ENCODE results near the gene P2RX3.

Gene P2RX3

DNA sequence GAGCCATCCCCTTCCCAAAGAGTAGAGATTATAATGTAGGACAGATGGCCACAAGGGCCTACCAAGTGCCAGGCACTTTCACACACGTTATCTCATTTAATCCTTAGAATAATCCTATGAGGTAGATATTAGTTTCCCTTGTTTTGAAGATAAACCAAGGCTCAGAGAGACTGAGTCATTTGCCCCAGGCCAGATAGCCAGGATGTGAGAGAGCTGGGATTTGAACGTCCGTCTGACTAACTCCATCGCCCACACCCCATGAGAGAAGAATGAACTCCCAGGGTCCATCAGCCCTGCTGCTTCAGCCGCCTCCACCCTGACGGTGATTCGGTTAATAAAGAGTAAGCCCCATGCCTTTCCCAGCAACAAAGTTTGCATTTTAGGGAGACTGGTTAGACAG is 32.1 kb downstream of the P2RX3 start:
- DNase-seq (ENCODE audit: low read depth), result no peak

DNA sequence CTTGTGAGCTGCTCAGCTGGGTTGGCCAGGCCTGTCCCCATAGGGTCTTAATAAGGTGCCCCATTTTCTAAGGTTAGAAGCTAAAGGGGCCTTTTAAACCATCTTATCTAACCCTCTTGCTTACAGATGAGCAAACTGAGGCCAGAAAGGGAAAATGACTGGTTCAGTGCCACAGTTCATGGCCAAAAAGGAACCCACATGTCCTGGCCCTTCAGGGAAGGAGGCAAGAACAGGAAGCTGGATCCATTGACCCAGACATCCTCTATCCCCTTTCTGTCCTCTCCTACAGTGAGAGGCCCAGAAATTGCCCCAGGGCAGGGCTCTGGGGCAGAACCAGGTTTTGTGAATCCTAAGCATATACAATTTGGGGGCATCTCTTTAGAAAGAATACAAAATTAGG is 32.8 kb downstream of the P2RX3 start:
- no peak for DNase-seq (ENCODE audit: low read depth)

DNA sequence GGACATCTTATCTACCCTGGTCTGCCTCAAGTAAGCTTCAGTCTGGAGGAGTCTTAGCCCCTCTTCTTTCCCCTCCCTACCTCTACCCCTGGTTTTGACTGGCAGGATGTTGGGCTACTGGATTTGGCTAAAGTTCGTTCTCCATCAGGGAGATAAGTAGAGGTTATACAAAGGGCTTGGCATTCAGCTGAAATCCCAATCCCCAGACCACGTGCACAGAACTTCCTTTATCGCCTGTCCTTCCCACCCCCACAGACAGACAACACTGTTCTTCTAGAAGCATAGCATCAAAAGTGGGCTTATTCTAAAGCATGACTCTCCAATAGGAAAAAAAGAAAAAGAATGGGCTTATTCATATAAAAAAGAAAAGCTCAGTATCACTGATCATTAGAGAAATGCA is 35.0 kb downstream of the P2RX3 start:
- DNase-seq (ENCODE audit: low read depth), result no peak

DNA sequence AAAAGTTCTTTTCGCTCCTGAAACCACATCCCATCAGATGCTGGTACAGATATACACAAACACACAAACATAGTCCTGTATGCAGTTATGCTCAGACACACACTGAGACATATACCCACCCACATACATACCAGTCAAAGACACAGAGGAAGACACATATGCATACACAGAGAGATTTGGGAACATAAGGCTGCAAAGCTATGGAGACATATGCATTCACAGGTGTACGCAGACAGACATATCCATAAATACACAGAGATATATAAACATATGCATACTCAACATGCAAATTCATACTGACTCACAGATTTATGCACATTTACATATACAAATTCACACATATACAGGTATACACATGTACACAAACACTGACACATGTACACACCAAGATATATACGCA is 36.8 kb downstream of the P2RX3 start:
- DNase-seq (ENCODE audit: low read depth), result no peak

DNA sequence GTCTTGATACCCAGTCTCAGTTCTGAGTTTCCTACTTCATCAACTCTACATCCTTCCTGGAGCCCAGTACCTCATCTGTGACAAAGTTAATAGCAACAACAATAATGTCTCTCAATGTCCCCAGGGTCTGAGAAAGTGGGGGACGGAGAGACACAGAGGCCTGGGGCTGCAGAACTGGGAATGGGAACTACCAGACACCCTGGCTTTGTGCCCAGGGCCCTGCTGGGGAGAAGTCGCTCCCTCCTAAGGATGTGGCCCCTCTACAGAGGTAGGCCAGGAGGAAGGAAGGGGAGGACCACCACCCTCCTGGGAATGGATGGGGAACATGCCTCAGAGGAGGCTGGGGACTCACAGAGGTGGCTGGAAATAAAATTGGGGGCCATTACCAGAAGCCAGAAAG is 37.3 kb downstream of the P2RX3 start:
- no peak for DNase-seq (ENCODE audit: low read depth)

DNA sequence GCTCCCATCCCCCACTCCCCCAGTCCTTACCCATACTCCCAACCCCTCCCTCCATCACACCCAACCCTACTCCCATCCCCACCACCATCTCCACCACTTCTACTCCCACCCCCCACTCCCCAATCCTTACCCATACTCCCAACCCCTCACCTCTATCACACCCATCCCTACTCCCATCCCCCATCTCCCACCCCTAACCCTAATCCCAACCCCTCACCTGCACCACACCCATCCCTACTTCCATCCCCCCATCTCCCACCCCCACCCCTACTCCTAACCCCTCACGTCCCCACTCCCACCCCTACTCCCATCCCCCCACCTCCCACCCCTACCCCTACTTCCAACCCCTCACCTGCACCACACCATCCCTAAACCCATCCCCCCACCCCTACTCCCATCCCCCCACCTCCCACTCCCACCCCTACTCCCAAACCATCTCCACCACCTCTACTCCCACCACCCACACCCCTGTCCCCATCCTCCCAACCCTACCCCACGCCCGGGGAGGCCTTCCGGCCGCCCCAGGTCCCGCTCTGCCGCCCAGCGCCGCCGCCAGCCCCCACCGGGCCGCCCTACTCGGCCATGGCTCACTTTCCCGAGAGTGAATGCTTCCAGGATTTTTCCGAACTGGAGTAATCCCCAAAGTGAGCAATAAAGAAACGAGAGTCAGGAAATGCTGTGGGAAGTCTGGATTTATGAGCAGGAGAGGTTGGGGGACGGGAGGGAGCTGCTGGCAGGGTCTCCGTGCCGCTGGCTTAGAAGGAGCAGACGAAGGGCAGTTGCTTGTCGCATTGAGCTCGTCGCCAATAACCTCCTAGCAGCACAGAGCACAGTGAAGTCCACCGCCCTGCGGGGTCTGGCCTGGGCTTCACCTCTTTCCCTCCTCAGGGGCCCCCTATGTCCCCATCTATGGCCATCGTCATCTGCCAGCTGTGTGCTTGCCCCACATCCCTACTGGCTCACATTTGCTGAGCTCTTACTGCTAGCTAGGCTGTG is 38.2 kb downstream of the P2RX3 start:
- no peak for DNase-seq (ENCODE audit: low read depth)

DNA sequence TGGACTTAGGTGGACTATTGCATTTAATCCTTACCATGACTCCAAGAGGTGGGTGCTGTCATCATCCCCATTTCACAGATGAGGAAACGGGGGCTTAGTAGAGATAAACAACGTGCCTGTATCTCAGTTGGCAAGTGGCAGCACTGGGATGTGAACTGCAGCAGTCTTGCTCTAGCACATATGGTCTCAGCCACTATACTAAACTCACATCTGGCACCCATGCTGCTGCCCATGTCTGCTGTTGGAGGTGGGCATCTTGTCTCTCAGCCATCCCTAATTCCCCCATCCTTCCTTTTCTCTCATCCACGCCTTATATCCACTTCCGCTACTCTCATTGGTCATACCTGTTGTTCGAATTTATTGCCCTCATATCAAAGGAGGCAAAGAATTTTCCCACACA is 39.0 kb downstream of the P2RX3 start:
- DNase-seq (ENCODE audit: low read depth), result no peak

DNA sequence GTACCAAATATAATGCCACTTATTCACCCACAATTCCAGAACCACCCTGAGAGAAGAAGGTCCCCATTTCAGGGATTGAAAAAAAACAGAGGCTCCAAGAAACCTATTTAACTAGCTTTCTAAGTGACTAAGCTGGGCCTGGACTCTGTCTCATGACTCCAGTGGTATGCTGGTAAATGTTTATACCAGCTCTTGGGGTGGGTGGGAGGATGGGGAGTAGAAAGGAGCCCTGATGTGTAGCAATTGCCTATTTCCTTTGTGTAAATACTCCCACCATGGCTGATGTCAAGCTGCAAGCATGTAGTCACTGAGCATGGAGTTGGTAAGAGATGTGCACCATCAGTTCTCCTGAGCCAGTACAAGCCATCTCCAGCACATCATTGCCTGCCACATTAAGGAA is 40.0 kb downstream of the P2RX3 start:
- DNase-seq (ENCODE audit: low read depth), result no peak

DNA sequence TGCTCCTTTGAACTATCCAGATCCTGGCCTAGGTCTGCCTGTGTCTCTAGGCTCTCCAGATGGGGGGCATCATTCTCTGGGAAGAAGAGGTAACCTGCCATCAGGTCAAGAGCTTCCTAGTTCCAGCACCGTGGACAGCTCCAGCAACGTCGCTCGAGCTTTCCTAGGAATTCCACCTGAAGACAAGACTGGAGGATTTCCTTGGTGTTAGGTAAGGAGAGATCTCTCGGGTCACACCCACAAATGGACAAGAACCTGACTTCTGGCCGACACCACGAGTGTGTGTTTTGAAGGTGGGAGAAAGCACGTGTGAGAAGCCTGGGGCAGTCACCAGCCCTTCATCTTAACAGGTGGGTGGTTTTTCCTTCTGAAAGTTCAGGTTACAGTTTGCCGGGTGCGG is 41.6 kb downstream of the P2RX3 start:
- DNase-seq (ENCODE audit: low read depth), result no peak

DNA sequence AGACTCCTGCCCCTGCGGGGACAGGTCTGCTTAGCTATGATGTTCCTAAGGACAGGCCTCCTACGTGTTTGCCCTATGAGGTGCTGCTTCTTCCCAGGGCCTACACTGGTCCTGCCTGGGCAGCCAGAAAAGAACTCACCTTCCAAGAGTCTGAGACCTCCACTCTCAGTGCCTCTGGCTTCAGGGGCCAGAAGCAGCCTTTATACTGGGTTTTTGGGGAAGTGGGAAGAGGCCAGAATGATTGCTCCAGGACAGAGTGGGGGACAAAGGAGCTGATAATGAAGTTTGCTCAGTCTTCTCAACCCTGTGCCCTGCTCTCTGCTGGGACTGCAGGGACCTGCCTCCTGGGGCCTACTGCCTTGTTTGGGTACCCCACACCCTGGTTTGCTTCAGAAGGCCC is 42.8 kb downstream of the P2RX3 start, which contains the start of gene PRG3:
Gene PRG3 (minus strand): TSS at position 176 of the 400 bp plus-strand sequence. CDS start 442 bp downstream, outside the sequence.
- DNase-seq (ENCODE audit: low read depth), result no peak

DNA sequence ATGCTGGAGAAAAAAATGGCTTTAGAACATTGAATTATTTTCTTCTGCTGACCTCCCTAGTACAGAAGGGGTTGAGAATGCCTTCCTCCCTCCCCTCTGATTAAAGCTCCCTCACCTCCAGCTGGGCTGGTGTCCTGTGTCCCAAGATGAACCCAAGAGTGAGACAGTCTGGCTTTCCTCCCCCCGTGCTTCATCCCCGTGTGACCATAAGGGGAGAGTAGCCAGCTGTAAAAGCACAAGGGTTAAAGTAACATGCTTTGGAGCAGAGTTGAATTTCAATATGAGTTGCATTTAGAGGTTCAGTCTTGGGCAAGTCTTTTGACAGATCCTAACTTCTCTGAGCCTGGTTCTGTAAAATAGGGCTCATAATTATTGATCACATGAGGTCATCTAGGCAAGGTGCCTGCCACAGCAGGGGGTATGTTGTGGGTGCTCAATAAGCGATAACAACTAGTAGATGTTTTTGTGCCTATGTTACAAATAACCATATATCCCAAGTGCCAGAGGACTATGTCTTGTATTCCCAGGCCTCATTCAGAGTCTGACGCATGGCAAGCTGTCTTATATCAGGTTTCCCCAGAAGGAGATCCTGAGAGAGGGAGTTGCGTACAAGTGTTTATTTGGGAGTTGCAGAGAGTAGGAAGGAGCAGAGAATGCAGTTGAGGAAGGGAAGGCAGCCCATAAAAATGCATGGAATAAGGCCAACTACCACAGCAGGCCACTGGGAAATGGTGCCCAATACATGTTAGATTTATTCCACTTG is 48.2 kb downstream of the P2RX3 start:
- no peak for DNase-seq (ENCODE audit: low read depth)

DNA sequence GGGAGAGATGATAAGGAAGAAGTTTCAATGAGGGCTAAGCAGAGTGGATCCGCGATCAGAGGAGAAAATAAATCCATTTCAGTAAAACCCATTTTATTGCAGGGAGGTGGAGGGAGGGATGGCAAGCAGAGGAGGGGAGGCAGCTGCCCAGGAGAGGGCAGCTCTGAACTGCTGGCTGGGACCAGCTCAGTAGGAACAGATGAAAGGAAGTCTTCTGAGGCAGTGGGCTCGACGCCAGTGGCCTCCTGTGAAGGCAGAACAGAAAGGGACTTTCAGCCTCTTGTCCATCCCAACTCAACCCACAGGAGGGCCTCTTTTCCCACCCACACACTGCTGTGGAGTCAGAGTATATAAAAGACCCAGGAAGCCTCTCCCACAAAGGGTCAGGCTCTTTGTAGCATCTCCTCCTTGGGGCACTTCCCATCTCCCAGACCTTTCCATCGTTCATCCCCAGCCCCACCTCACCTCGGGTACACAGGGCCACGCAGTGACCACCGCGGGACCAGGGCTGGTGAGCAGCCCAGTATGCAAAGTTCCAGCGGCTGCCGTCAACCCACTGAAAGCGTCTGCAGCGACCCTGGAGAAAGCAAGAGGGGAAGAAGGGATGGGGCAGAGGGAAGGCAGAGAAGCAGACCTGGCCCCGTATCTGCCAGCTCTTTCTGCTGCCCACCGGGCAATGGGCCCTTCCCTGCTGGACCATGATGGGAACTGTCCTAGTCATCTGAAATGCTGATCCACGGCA is 49.3 kb downstream of the P2RX3 start:
- no peak for DNase-seq (ENCODE audit: low read depth)

DNA sequence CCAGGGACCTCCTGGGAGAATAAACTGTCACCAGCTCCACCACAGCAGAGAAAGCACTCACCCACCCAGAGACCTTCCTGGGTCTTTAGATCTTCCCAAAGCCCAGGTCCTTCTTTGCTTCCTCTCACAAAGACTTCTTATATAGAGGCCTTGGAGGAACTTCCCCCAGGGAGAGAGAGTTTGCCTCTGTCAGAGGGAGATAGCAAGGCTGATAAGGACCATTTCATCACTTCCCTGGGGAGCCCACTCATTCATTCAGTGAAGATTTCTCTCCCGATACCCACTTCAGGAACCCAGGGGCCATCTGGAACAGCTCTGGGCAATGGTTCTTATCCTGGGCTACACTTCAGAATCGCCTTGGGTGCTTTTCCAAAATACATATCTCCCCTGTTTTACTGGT is 52.4 kb downstream of the P2RX3 start, which contains the start of gene PRG2:
Gene PRG2 (minus strand): TSS at position 116 of the 400 bp plus-strand sequence. CDS start 706 bp downstream, outside the sequence.
- DNase-seq (ENCODE audit: low read depth), result no peak

DNA sequence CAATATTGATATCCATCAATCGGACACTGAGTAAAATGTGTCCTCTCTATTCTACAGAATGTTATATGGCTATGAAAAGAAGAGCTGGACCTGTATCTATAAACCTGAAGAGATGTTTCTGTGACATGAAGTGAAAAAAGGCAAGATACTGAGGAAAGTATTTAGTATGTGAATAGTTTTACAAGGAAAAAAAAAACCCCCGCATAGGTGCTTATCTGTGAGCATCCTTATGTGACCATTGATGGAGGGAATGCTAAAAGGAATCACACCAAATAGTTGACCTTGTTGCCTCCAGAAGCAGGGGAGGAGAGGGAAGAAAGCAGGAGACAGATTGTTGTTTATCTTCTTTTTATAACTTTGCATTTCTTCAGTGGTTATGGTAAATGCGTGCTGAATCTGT is 53.0 kb downstream of the P2RX3 start:
- DNase-seq (ENCODE audit: low read depth), result no peak

DNA sequence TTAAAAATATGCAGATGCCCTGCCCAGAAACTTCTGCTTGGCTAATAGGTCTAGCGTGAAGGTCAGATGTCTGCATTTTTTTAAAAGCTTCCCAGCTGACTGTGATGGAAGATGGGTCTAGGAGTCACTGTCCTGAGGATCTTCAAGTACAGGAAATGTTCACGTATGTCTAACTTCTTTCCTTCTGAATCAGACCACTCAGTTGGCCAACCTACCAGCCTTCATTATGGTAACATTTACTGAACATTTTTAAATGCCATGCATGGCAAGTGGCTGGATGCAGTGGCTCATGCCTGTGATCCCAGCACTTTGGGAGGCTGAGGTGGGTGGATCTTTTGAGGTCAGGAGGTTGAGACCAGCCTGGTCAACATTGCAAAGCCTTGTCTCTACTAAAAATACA is 53.4 kb downstream of the P2RX3 start:
- DNase-seq (ENCODE audit: low read depth), result no peak

DNA sequence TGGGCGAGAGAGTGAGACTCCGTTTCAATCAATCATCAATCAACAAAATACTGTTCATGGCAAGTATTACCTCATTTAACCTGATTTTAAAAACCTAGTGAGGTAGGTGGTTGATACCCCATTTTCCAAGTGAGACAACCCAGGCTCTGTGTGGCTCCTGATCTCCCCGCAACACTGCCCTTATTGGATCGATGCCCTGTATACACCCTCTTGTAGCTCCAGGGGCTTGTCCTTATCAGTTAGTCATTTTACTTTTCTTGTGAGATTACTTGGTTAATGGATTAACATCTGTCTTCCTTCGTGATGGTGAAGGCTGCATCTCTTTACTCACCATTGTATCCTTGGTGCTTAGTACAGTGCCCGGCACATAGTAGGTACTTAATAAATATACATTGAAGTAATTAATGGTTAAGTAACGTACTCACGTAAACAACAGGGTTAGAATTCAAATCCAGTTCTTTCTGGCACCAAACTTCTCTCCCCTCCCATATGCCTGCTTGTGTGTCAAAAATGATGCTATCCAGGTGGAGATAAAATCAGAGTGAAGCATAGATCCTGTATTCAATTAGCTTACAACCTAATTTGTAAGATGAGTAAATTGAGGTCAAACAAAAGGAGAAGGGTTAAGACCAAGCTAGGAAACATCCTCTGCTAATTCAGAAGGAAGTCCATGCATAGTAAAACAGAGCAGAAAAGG is 54.1 kb downstream of the P2RX3 start:
- no peak for DNase-seq (ENCODE audit: low read depth)

DNA sequence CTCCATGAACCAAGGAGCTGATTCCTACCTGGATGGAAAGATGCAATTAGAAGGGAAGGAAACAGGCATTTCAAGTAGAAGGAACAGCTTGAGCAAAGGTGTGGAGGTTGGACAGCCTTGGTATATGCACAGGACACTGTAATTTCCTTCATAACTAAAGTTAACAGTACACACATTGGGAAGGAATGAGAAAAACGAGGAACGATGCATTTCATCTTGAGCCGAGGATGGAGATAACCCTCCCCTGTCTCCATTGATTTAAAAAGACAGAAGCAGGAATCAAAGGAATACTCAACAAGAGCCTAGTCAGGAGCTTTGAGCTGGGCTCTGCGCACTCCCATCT is 54.6 kb downstream of the P2RX3 start:
- no peak for DNase-seq (ENCODE audit: low read depth)

DNA sequence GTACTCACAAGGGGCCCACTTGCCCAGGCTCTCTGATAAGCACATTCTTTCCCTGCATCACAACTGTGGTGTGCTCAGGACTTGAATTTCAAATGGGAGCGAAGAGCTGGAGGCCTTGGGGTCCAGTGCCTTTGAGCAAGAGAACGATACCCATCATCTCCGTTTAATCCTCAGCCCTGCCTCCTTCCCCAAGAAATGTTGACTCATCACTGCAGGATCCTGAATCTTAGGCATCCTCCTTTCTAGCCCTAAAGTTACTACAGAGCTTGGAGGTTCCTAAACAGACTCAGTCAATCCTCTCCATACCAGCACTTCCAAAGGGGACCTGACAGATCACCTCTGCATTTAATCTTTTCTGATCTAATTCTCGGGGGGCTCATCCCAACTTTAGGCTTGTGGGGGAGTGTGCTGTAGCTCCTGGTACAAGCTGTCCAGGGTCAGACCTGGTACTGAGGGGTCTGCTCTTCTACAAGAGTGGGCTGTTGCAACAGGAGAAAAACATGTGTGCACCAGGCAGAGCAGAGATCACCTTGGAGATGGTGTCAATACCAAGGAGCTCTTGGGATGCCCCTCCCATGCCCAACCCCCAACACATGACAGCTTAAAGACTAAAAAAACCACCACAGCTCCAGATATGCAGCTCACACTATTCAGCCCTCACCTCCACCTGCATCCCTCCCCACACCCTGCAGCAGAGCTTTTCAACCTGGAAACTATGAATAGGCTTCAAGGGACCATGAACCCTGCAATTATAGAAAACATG is 56.2 kb downstream of the P2RX3 start:
- DNase-seq (ENCODE audit: low read depth), result no peak

DNA sequence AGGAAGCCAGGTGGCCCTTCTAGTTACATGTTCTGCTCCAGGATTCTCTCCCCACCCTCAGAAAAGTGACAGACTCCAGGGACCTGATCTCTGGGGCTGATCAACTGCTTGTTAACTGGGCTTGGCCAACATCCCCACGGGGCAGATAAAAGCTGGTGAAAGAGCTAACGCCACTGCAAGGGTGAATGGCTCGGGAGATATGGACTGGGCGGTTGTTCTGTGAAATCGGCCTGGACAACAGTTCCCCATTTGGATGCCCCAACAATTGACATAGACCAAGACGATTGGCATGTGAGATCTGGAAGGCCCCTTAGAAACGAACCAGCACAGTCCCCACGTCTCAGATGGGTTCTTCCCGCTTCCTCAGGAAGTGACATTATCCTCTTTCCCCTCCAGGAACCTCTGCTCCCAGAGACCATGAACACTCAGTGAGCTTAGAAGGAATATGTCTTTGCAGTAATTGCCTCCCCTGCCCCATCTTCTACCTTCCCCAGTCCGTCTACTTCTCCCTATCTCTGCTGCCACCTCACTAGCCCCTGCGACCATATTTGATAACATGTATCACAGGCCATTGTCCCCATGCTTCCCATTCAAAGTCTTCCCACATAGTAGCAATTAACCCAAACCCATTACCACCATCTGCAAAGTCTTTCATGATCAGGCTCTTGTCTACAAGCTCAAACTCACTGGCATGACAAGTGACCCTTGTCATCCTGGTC is 57.9 kb downstream of the P2RX3 start:
- no peak for DNase-seq (ENCODE audit: low read depth)

DNA sequence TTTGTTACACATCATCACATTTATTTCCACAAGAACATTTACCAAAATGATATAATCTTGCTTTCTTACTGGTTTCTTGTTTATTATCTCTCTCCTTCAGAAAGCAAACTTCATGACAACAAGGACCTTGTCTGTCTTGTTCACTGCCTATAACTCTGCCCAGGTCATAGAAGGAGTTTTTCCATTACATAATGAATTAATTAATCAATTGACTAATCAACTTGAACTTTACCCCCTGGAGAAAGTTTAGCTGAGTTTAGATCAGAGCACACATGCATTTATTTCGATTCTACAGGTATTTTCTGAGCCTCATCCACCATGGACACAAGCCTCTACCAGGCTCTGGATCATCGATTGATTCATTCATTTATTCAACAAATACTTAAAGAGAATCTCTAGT is 58.6 kb downstream of the P2RX3 start:
- DNase-seq (ENCODE audit: low read depth), result no peak

All from T follicular helper cell (primary cell).